HUES6 (cell line): Measurements from ENCODE around the gene EGLN2.
"Not testable (repeated sequence)": the region's sequence is repeated elsewhere in the genome, so short reads cannot be mapped to it uniquely, and the experiment has no call there.

Source experiments
- H3K27ac ChIP-seq: 2 replicates; pipeline ENCODE4 v1.7.0; 2013; ENCODE audit warnings: low read depth, mild to moderate bottlenecking, low read length, inconsistent platforms
- H3K27me3 ChIP-seq: 2 replicates; pipeline ENCODE4 v1.6.1; 2013; ENCODE audit warnings: low read length; ENCODE audit not compliant: control insufficient read depth, insufficient read depth
- H3K36me3 ChIP-seq: 2 replicates; pipeline ENCODE4 v1.6.1; 2013; ENCODE audit warnings: low read length; ENCODE audit not compliant: control insufficient read depth, insufficient read depth
- H3K4me1 ChIP-seq: 2 replicates; pipeline ENCODE4 v1.6.1; 2013; ENCODE audit warnings: low read length; ENCODE audit not compliant: control insufficient read depth, insufficient read depth
- H3K4me3 ChIP-seq: 2 replicates; pipeline ENCODE4 v1.5.1; 2013; ENCODE audit warnings: low read depth, low read length
- H3K9ac ChIP-seq: one replicate; pipeline ENCODE4 v1.6.1; 2013; ENCODE audit warnings: mild to moderate bottlenecking, low read length
- H3K9me3 ChIP-seq: 2 replicates; pipeline ENCODE4 v1.6.1; 2013; ENCODE audit warnings: low read depth, low read length; ENCODE audit not compliant: control insufficient read depth, insufficient read depth

Gene EGLN2

DNA sequence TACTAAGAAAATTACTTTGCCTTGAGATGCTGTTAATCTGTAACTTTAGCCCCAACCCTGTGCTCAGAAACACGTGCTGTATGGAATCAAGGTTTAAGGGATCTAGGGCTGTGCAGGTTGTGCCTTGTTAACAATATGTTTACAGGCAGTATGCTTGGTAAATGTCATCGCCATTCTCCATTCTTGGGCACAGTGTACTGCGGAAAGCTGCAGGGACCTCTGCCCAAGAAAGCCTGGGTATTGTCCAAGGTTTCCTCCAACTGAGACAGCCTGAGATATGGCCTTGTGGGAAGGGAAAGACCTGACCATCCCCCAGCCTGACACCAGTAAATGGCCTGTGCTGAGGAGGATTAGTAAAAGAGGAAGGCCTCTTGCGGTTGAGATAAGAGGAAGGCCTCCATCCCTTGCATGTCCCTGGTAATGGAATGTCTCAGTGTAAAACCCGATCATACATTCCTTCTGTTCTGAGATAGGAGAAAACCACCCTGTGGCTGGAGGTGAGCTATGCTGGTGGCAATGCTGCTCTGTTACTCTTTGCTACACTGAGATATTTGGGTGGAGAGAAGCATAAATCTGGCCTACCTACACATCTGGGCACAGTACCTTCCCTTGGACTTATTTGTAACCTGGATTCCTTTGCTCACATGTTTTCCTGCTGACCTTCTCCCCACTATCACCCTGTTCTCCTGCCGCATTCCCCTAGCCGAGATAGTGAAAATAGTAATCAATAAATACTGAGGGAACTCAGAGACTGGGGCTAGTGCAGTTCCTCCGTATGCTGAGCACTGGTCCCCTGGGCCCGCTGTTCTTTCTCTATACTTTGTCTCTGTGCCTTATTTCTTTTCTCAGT lies 23.9 kb downstream of the EGLN2 start:
- not testable (repeated sequence) for H3K27ac ChIP-seq, H3K9me3 ChIP-seq, H3K36me3 ChIP-seq, H3K9ac ChIP-seq, H3K4me3 ChIP-seq, H3K27me3 ChIP-seq, H3K4me1 ChIP-seq

DNA sequence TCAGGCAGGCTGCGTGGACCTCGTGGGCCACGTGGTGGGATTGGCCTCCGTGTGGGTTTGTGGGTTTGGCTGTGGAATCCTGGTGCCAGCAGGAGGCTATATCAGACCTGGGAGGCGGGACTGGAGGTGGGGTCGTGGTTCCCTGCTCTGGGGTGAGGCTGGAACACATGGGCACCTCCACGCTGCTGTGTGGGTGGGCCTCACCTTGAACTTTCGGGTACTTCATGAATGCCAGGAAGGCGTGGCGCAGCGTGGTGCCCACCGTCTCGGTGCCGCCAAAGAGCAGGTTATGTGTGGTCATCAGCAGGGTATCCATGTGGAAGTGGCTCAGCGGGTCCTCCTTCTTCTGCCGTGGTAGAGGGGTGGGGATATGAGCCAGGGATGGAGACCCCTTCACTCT lies 25.9 kb downstream of the EGLN2 start:
- H3K27ac ChIP-seq, H3K4me3 ChIP-seq, H3K9ac ChIP-seq, H3K27me3 ChIP-seq, H3K4me1 ChIP-seq, H3K9me3 ChIP-seq, H3K36me3 ChIP-seq: not testable (repeated sequence)

DNA sequence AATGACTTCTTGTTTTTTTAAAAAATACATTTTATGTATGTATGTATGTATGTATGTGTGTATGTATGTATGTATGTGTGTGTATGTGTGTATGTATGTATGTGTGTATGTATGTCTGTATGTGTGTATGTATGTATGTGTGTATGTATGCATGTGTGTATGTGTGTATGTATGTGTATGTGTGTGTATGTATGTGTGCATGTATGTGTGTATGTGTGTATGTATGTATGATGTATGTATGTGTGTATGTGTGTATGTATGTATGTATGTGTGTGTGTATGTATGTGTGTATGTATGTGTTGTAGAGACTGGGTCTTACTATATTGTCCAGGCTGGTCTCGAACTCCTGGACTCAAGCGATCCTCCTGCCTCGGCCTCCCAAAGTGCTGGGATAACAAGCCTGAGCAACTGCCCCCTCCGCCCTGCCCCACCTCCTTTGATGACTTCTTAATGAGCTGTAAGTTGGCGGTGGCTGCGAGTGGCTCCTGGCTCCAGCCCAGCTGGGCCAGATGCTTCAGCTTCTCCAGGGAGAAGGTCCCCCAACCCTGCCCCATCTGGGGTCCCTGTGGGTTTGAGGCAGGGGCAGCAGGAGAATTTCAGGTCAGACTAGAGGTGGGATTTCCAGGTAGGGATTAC lies 26.6 kb downstream of the EGLN2 start:
- H3K27me3 ChIP-seq, H3K4me1 ChIP-seq, H3K9ac ChIP-seq, H3K9me3 ChIP-seq, H3K4me3 ChIP-seq, H3K36me3 ChIP-seq, H3K27ac ChIP-seq: not testable (repeated sequence)

- not testable (repeated sequence) for H3K27me3 ChIP-seq, H3K36me3 ChIP-seq, H3K9ac ChIP-seq, H3K4me1 ChIP-seq, H3K9me3 ChIP-seq, H3K27ac ChIP-seq, H3K4me3 ChIP-seq
Measured at GRCh38 chr19:40826312-40826698, 27.3 kb downstream of the EGLN2 start.

GRCh38 chr19:40826699-40827385 lies 27.9 kb downstream of the EGLN2 start:
- not testable (repeated sequence) for H3K27ac ChIP-seq, H3K27me3 ChIP-seq, H3K4me1 ChIP-seq, H3K36me3 ChIP-seq, H3K9me3 ChIP-seq, H3K4me3 ChIP-seq, H3K9ac ChIP-seq

DNA sequence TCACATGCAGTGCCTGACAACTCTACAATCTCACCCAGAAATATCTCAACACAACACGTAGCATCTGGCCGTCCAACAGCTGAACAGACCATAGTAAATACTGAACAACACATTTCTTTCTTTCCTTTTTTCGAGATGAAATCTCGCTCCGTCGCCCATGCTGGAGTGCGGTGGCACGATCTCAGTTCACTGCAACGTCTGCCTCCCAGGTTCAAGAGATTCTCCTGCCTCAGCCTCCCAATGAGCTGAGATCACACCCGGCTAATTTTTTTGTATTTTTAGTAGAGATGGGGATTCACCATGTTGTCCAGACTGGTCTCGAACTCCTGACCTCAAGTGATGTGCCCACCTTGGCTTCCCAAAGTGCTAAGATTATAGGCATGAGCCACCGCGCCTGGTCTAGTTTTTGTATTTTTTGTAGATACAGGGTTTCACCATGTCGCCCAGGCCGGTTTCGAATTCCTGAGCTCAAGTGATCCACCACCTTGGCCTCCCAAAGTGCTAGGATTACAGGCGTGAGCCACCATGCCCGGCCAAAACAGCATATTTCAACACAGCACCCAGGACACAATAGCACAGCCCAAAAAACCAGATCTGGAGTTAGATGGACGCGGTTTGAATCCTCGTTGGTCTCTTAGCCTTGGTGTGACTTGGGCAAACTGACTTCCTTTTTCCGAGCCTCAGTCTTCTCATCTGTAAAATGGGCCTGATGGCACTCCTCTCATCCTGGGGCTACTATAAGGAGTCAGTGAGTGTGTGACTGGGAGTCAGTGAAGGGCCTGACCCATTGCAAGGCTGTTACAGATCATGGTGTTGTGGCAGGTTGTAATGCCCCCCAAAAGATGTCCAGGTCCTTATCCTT lies 28.6 kb downstream of the EGLN2 start:
- H3K4me3 ChIP-seq: no peak overlapping the region
- no peaks in the 10 kb centered on the region for H3K36me3 ChIP-seq
- no peak overlapping the region for H3K9ac ChIP-seq
- H3K27ac ChIP-seq: no peak overlapping the region
- peaks cover 4% of the 10 kb centered on the region; the same call in 1 of the 2 replicates for H3K4me1 ChIP-seq
- no peaks in the 10 kb centered on the region for H3K27me3 ChIP-seq
- H3K9me3 ChIP-seq: no peaks in the 10 kb centered on the region

DNA sequence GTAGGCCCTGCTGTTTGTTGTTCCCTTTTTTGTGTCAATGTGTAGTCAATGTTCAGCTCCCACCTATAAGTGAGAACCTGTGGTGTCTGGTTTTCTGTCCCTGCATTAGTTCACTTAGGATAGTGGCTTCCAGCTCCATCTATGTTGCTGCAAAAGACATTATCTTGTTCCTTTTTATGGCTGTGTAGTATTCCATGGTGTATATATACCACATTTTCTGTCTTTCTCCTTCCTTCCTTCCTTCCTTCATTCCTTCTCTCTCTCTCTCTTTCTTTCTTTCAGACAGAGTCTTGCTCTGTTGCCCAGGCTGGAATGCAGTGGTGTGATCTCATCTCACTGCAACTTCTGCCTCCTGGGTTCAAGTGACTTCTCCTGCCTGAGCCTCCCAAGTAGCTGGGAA lies 30.2 kb downstream of the EGLN2 start:
- Histone ChIP-seq H3K4me3 (no peak overlapping the region), H3K27me3 (no peaks in the 10 kb centered on the region), H3K4me1 (peaks cover 2% of the 10 kb centered on the region; the same call in 1 of the 2 replicates)

DNA sequence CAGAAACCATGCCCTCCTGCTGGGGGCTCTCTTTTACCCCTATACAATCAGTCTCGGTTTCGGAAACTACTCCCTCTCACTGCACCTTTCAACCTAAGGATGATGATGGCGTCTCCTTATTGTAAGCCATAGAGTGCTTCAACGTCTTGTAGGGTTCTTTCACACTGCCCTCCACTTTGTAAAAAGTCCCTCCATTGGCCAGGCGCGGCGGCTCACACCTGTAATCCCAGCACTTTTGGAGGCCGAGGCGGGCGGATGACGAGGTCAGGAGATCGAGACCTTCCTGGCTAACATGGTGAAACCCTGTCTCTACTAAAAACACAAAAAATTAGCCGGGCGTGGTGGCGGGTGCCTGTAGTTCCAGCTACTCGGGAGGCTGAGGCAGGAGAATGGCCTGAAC lies 31.8 kb downstream of the EGLN2 start:
- not testable (repeated sequence) for H3K27me3 ChIP-seq, H3K9me3 ChIP-seq, H3K4me1 ChIP-seq, H3K36me3 ChIP-seq, H3K27ac ChIP-seq, H3K4me3 ChIP-seq, H3K9ac ChIP-seq

More for the DNA sequence above, 30.2 kb downstream of the EGLN2 start:
- Histone ChIP-seq H3K27ac (no peak overlapping the region), H3K36me3 (no peaks in the 10 kb centered on the region), H3K9ac (no peak overlapping the region), H3K9me3 (no peaks in the 10 kb centered on the region)

GRCh38 chr19:40831502-40832430 lies 32.8 kb downstream of the EGLN2 start:
- Histone ChIP-seq H3K4me1 (no peaks in the 10 kb centered on the region), H3K27ac (no peak overlapping the region), H3K27me3 (no peaks in the 10 kb centered on the region), H3K9ac (no peak overlapping the region), H3K36me3 (no peaks in the 10 kb centered on the region), H3K4me3 (no peak overlapping the region), H3K9me3 (no peaks in the 10 kb centered on the region)

- H3K4me3 ChIP-seq, H3K9ac ChIP-seq, H3K4me1 ChIP-seq: not testable (repeated sequence)
Measured at GRCh38 chr19:40832431-40832790, 33.4 kb downstream of the EGLN2 start.

More at GRCh38 chr19:40832431-40832790, 33.4 kb downstream of the EGLN2 start:
- not testable (repeated sequence) for H3K9me3 ChIP-seq, H3K36me3 ChIP-seq, H3K27me3 ChIP-seq, H3K27ac ChIP-seq
